Osteoblast (primary cell): ENCODE results near the gene KRT86. TPM values are rescaled to one million over a fixed set of nuclear protein-coding genes. Genes with fewer than 3 reads are reported as not detected.
"Not testable (repeated sequence)": the region's sequence is repeated elsewhere in the genome, so short reads cannot be mapped to it uniquely, and the experiment has no call there.

Experiments used
- DNase-seq: peaks from one replicate; pipeline ENCODE4 v3.0.0; 2011; ENCODE audit warnings: low spot score, mixed read lengths; ENCODE audit not compliant: insufficient read length; ENCODE audit errors: missing footprints
- H2AFZ ChIP-seq: 2 replicates; pipeline ENCODE4 v1.6.0; 2011; ENCODE audit warnings: mild to moderate bottlenecking, low read length
- H3K27ac ChIP-seq: 2 replicates; pipeline ENCODE4 v1.5.1; 2011; ENCODE audit warnings: mild to moderate bottlenecking, low read depth, low read length, moderate library complexity
- H3K27me3 ChIP-seq: 2 replicates; pipeline ENCODE4 v1.6.0; 2012; ENCODE audit warnings: mild to moderate bottlenecking, control low read depth, inconsistent platforms, low read length, moderate library complexity; ENCODE audit not compliant: insufficient read depth
- H3K36me3 ChIP-seq: 2 replicates; pipeline ENCODE4 v1.5.1; 2011; ENCODE audit warnings: mild to moderate bottlenecking, low read length, control low read depth, moderate library complexity; ENCODE audit not compliant: insufficient read depth
- H3K4me1 ChIP-seq: 2 replicates; pipeline ENCODE4 v1.5.1; 2011; ENCODE audit warnings: mild to moderate bottlenecking, low read length, control low read depth, moderate library complexity; ENCODE audit not compliant: insufficient read depth
- H3K4me2 ChIP-seq: 2 replicates; pipeline ENCODE4 v1.6.0; 2011; ENCODE audit warnings: mild to moderate bottlenecking, low read length; ENCODE audit not compliant: insufficient read depth
- H3K4me3 ChIP-seq: fragments of 200-600 bp; sonication (generic); 3 replicates; pipeline ENCODE4 v1.5.1; 2012; ENCODE audit warnings: mild to moderate bottlenecking, low read length, inconsistent platforms; ENCODE audit not compliant: insufficient read depth
- H3K79me2 ChIP-seq: 2 replicates; pipeline ENCODE4 v1.6.0; 2012; ENCODE audit warnings: mild to moderate bottlenecking, low read length, control low read depth, inconsistent platforms; ENCODE audit not compliant: insufficient read depth
- H3K9me3 ChIP-seq: 2 replicates; pipeline ENCODE4 v1.5.1; 2011; ENCODE audit warnings: low read depth, low read length, control low read depth
- H4K20me1 ChIP-seq: 2 replicates; pipeline ENCODE4 v1.6.0; 2012; ENCODE audit warnings: mild to moderate bottlenecking, low read length, control low read depth; ENCODE audit not compliant: insufficient read depth
- CTCF ChIP-seq: IDR thresholded peaks from 2 replicates; pipeline ENCODE4 v1.5.1; 2011; ENCODE audit warnings: mild to moderate bottlenecking, low read depth, low read length, moderate library complexity; ENCODE audit errors: extremely low read depth
- total RNA-seq: library from RNA; depleted of rRNA; stranded (reverse); fragments of >200 nt; gene quantifications from 2 replicates; pipeline ENCODE4 v1.2.3, GENCODE V29; 2012

The KRT86 gene
- total RNA-seq, 1 donor, result 0.36 TPM

GRCh38 chr12:52239767-52240166, 34.7 kb upstream of the KRT86 start:
- Histone ChIP-seq H3K79me2 (no peaks in the 10 kb centered on the region), H3K9me3 (no peaks in the 10 kb centered on the region), H3K4me2 (no peak overlapping the region), H2AFZ (no peak overlapping the region), H3K4me1 (peaks cover 57% of the 10 kb centered on the region), H3K27ac (no peak overlapping the region), H4K20me1 (no peaks in the 10 kb centered on the region), H3K36me3 (no peaks in the 10 kb centered on the region), H3K4me3 (no peak overlapping the region), H3K27me3 (no peaks in the 10 kb centered on the region)
- no peak for TF ChIP-seq CTCF
- DNase-seq, result no peak

GRCh38 chr12:52240247-52240646, 34.2 kb upstream of the KRT86 start:
- H3K4me2 ChIP-seq, H3K27me3 ChIP-seq, H3K79me2 ChIP-seq, H3K36me3 ChIP-seq, H3K4me3 ChIP-seq, H3K27ac ChIP-seq, H2AFZ ChIP-seq, DNase-seq, H4K20me1 ChIP-seq, H3K9me3 ChIP-seq: not testable (repeated sequence)
- H3K4me1 ChIP-seq, result peaks cover 53% of the 10 kb centered on the region

- no peak overlapping the region for H2AFZ ChIP-seq
- no peak for TF ChIP-seq CTCF
- peak; percentile 68 for DNase-seq
- no peaks in the 10 kb centered on the region for H3K27me3 ChIP-seq
- no peaks in the 10 kb centered on the region for H4K20me1 ChIP-seq
- no peaks in the 10 kb centered on the region for H3K79me2 ChIP-seq
- no peaks in the 10 kb centered on the region for H3K9me3 ChIP-seq
- peaks cover 44% of the 10 kb centered on the region for H3K4me1 ChIP-seq
- H3K27ac ChIP-seq, result no peak overlapping the region
- no peaks in the 10 kb centered on the region for H3K36me3 ChIP-seq
- no peak overlapping the region for H3K4me3 ChIP-seq
- no peak overlapping the region for H3K4me2 ChIP-seq
Observed at GRCh38 chr12:52241205-52241842, 33.1 kb upstream of the KRT86 start.

- DNase-seq, result peak; percentile 56
- H3K27ac ChIP-seq, result no peak overlapping the region
- no peaks in the 10 kb centered on the region for H4K20me1 ChIP-seq
- no peaks in the 10 kb centered on the region for H3K9me3 ChIP-seq
- H3K36me3 ChIP-seq, result no peaks in the 10 kb centered on the region
- H3K4me2 ChIP-seq, result no peak overlapping the region
- no peaks in the 10 kb centered on the region for H3K27me3 ChIP-seq
- no peaks in the 10 kb centered on the region for H3K79me2 ChIP-seq
- H2AFZ ChIP-seq, result no peak overlapping the region
- H3K4me3 ChIP-seq, result no peak overlapping the region
- H3K4me1 ChIP-seq, result peaks cover 44% of the 10 kb centered on the region
- no peak for TF ChIP-seq CTCF
Observed at GRCh38 chr12:52242442-52243258, 31.8 kb upstream of the KRT86 start.
